HG03095 (cell line): ENCODE results near the gene HSD3B7.

Experiments used
- ATAC-seq: cut with Tn5 transposase; IDR thresholded peaks from one replicate; pipeline ENCODE4 v1.9.1; 2021; ENCODE audit warnings: moderate library complexity; ENCODE audit not compliant: unreplicated experiment

The HSD3B7 gene

GRCh38 chr16:30982548-30983288, 2.3 kb upstream of the HSD3B7 start:
- no peak for ATAC-seq

GRCh38 chr16:30983289-30983889, 1.6 kb upstream of the HSD3B7 start:
- ATAC-seq, result no peak

- ATAC-seq, result no peak
Measured at GRCh38 chr16:30983898-30984610, 953 bp upstream of the HSD3B7 start.

GRCh38 chr16:30985401-30986128, 558 bp downstream of the HSD3B7 start:
- ATAC-seq, result no peak

GRCh38 chr16:30986129-30986991, 1.4 kb downstream of the HSD3B7 start:
- ATAC-seq, result no peak

- ATAC-seq, result no peak
Measured at GRCh38 chr16:30987581-30988190, 2.7 kb downstream of the HSD3B7 start.

- no peak for ATAC-seq
Measured at GRCh38 chr16:30989469-30990047, 4.6 kb downstream of the HSD3B7 start.

GRCh38 chr16:30990105-30990504, 5.1 kb downstream of the HSD3B7 start:
- ATAC-seq, result no peak

GRCh38 chr16:30991052-30991451, 6.0 kb downstream of the HSD3B7 start:
- ATAC-seq, result no peak

GRCh38 chr16:30992276-30992780, 7.3 kb downstream of the HSD3B7 start:
- no peak for ATAC-seq

- ATAC-seq, result no peak
Measured at GRCh38 chr16:30992931-30993816, 8.2 kb downstream of the HSD3B7 start.

- ATAC-seq, result peak; percentile 7
Measured at GRCh38 chr16:30995927-30996323, 10.9 kb downstream of the HSD3B7 start.

- ATAC-seq, result peak; percentile 11
Measured at GRCh38 chr16:30996324-30996984, 11.4 kb downstream of the HSD3B7 start.

- peak; percentile 64 for ATAC-seq
Measured at GRCh38 chr16:30996985-30997724, 12.1 kb downstream of the HSD3B7 start.

- ATAC-seq, result no peak
Measured at GRCh38 chr16:30997725-30998711, 13.0 kb downstream of the HSD3B7 start.
